GM12878 (cell line): ENCODE measurements around the gene RAB31. TPM values are rescaled to one million over a fixed set of nuclear protein-coding genes. Genes with fewer than 3 reads are reported as not detected.

Experiments
- ATAC-seq: fragments of 200-7000 bp; cut with Tn5 transposase; 3 replicates; pipeline ENCODE4 v1.9.1; 2020; ENCODE audit warnings: mild to moderate bottlenecking, moderate library complexity
- BruUV-seq: library from RNA; stranded (reverse); fragments of 400-500 nt; replicated peaks from 2 replicates; lab custom pipeline; 2021; lab: Mats Ljungman, UMichigan
- CTCF ChIA-PET: fragments of 300-600 bp; sonication (Branson Sonifier 250); formaldehyde crosslinking; extraction: SDS; loops from one replicate; lab custom pipeline; 2021; ENCODE audit warnings: inconsistent platforms; lab: Yijun Ruan, JAX
- POLR2A ChIA-PET: fragments of 350-600 bp; formaldehyde crosslinking; extraction: SDS; loops from one replicate; lab custom pipeline; 2021; ENCODE audit warnings: inconsistent platforms; lab: Charles Lee
- RAD21 ChIA-PET: fragments of 300-600 bp; sonication (Branson Sonifier 250); formaldehyde crosslinking; loops from one replicate; lab custom pipeline; 2023; ENCODE audit warnings: antibody characterized with exemption; ENCODE audit not compliant: unreplicated experiment; lab: Charles Lee
- SMC1A ChIA-PET: fragments of 300-600 bp; sonication (Branson Sonifier 250); formaldehyde crosslinking; loops from one replicate; lab custom pipeline; 2023; ENCODE audit not compliant: unreplicated experiment, uncharacterized antibody; lab: Charles Lee
- DNase-seq: peaks from one replicate; pipeline ENCODE4 v3.0.0-alpha.2; 2011; ENCODE audit warnings: low read depth, low spot score
- FAIRE-seq: peaks from 3 replicates; lab custom pipeline; 2011; peaks lifted over from hg19 to GRCh38; lab: Jason Lieb, UNC
- H2AFZ ChIP-seq: 2 replicates; pipeline ENCODE4 v1.6.0; 2011; ENCODE audit warnings: low read depth, low read length, control low read depth; ENCODE audit not compliant: control insufficient read depth
- H3K27ac ChIP-seq: 2 replicates; pipeline ENCODE4 v1.5.1; 2011; ENCODE audit warnings: control low read depth; ENCODE audit not compliant: control insufficient read depth, insufficient read depth
- H3K27me3 ChIP-seq, 2 experiments: replicated peaks in 1 of 2; 2 replicates each; pipeline versions ENCODE4 v1.6.0 to v1.6.1; 2011; ENCODE audit warnings: low read length in 1 of 2; ENCODE audit not compliant: control insufficient read depth in 2 of 2, insufficient read depth in 2 of 2
- H3K36me3 ChIP-seq, 2 experiments: 2 replicates each; pipeline ENCODE4 v1.5.1; 2011; ENCODE audit warnings: low read length in 1 of 2; ENCODE audit not compliant: control insufficient read depth in 2 of 2, insufficient read depth in 2 of 2
- H3K4me1 ChIP-seq: 2 replicates; pipeline ENCODE4 v1.6.1; 2011; ENCODE audit warnings: mild to moderate bottlenecking, low read length, moderate library complexity, mixed read lengths; ENCODE audit not compliant: control insufficient read depth, insufficient read depth
- H3K4me2 ChIP-seq: 2 replicates; pipeline ENCODE4 v1.6.0; 2011; ENCODE audit warnings: control low read depth; ENCODE audit not compliant: control insufficient read depth, insufficient read depth
- H3K4me3 ChIP-seq: fragments of 200-600 bp; sonication (generic); 2 replicates; pipeline ENCODE4 v1.5.1; 2016
- H3K79me2 ChIP-seq: 2 replicates; pipeline ENCODE4 v1.6.0; 2011; ENCODE audit warnings: low read length; ENCODE audit not compliant: control insufficient read depth, insufficient read depth
- H3K9ac ChIP-seq: 2 replicates; pipeline ENCODE4 v1.8.0; 2011; ENCODE audit warnings: low read length, control low read depth, mixed read lengths; ENCODE audit not compliant: control insufficient read depth, insufficient read depth
- H3K9me3 ChIP-seq: replicated peaks from 3 replicates; pipeline ENCODE4 v1.5.1; 2011; ENCODE audit warnings: mild to moderate bottlenecking, low read length; ENCODE audit not compliant: control insufficient read depth, insufficient read depth
- H4K20me1 ChIP-seq: 2 replicates; pipeline ENCODE4 v1.6.0; 2011; ENCODE audit not compliant: control insufficient read depth, insufficient read depth
- BRCA1 ChIP-seq: IDR thresholded peaks from 2 replicates; pipeline ENCODE4 v1.6.1; 2011; ENCODE audit warnings: low read depth, low read length, improper control_type of control experiment
- EZH2 ChIP-seq: IDR thresholded peaks from 2 replicates; pipeline ENCODE4 v1.6.1; 2012; ENCODE audit warnings: low read depth, mild to moderate bottlenecking, control low read depth, inconsistent platforms, low read length, borderline replicate concordance; ENCODE audit not compliant: control insufficient read depth
- FOXK2 ChIP-seq: fragments of 450-650 bp; IDR thresholded peaks from 2 replicates; pipeline ENCODE4 v1.6.1; 2017; ENCODE audit warnings: mild to moderate bottlenecking, moderate library complexity
- MAX ChIP-seq: IDR thresholded peaks from 2 replicates; pipeline ENCODE4 v1.6.1; 2012; ENCODE audit warnings: low read depth, low read length, improper control_type of control experiment
- NFYB ChIP-seq: IDR thresholded peaks from 2 replicates; pipeline ENCODE4 v1.6.1; 2011; ENCODE audit warnings: low read depth, mild to moderate bottlenecking, low read length, improper control_type of control experiment, moderate library complexity; ENCODE audit not compliant: insufficient read depth
- RELA ChIP-seq: fragments of 450-650 bp; IDR thresholded peaks from 2 replicates; pipeline ENCODE4 v1.8.0; 2014; ENCODE audit warnings: borderline replicate concordance; ENCODE audit not compliant: partially characterized antibody
- SMARCA5 ChIP-seq: fragments of 450-650 bp; IDR thresholded peaks from 2 replicates; pipeline ENCODE4 v1.6.1; 2017; ENCODE audit warnings: mild to moderate bottlenecking
- SREBF2 ChIP-seq: IDR thresholded peaks from 2 replicates; pipeline ENCODE4 v1.6.1; 2012; ENCODE audit warnings: mild to moderate bottlenecking, low read length
- ZNF217 ChIP-seq: fragments of 450-650 bp; IDR thresholded peaks from 2 replicates; pipeline ENCODE4 v1.6.1; 2017; ENCODE audit warnings: antibody characterized with exemption, mild to moderate bottlenecking
- ZNF274 ChIP-seq: IDR thresholded peaks from one replicate; pipeline ENCODE4 v1.8.0; 2011; ENCODE audit not compliant: insufficient read length, insufficient read depth
- WGBS: methylation state at CpG from one replicate; pipeline ENCODE4 v1.1.6; 2016; ENCODE audit warnings: low lambda C conversion rate; ENCODE audit not compliant: insufficient replicate concordance, insufficient coverage; ENCODE audit errors: missing lambda C conversion rate; 5-methylcytosine and 5-hydroxymethylcytosine counted together
- in situ Hi-C: fragments of 300-500 bp; cut with MboI; formaldehyde crosslinking; loops from 9 replicates; pipeline ENCODE4 v1.14.3; 2018; ENCODE audit warnings: mixed read lengths
- intact Hi-C: fragments of 100-400 bp; cut with micrococcal nuclease; formaldehyde crosslinking; loops from one replicate; pipeline ENCODE4 v1.14.2; 2022; ENCODE audit not compliant: unreplicated experiment
- polyA plus RNA-seq, 11 experiments: library from polyadenylated mRNA; depleted of rRNA in 4 of 11; unstranded in 6 of 11; stranded (reverse) in 5 of 11; fragments of >200 nt; fragmentation: Nextera tagmentation in 4 of 11; fragmentation: Illumina TruSeq in 1 of 11; extraction: Ambion mirVana in 4 of 11; extraction: Trizol in 1 of 11; gene quantifications; 1 replicate in 1 of 11; 2 replicates in 10 of 11; pipeline versions ENCODE4 v1.2.1 to v1.2.3, GENCODE V29; 2011 to 2016; ENCODE audit warnings: inconsistent platforms in 2 of 11, missing spikeins in 2 of 11, low read depth in 1 of 11
- total RNA-seq, 4 experiments: library from RNA; depleted of rRNA in 3 of 4; stranded (reverse); fragments of >200 nt in 3 of 4; fragmentation: Illumina TruSeq in 1 of 4; extraction: Trizol in 1 of 4; gene quantifications; 2 replicates each; pipeline versions ENCODE4 v1.2.1 to v1.2.3, GENCODE V29; 2013 to 2021
- TF ChIP-seq, protein P1 (sequence below): fragments of 450-650 bp; IDR thresholded peaks from 2 replicates; pipeline ENCODE4 v1.6.1; 2017; ENCODE audit warnings: mild to moderate bottlenecking, moderate library complexity
- TF ChIP-seq, protein P2 (sequence below): fragments of 450-650 bp; formaldehyde crosslinking; IDR thresholded peaks from 2 replicates; pipeline ENCODE4 v1.5.0; 2022; ENCODE audit warnings: mild to moderate bottlenecking, missing genetic modification characterization
- TF ChIP-seq, protein P3 (sequence below): fragments of 450-650 bp; IDR thresholded peaks from 2 replicates; pipeline ENCODE4 v1.6.1; 2018; ENCODE audit warnings: borderline replicate concordance, mild to moderate bottlenecking; ENCODE audit not compliant: partially characterized antibody

Gene RAB31
- total and polyA plus RNA-seq, 10 of the 15 experiments (the other 5 are each of a cell fraction or from before 2014, with no cell fraction given) = 0.80 to 23.3 (median 12.2) TPM

DNA sequence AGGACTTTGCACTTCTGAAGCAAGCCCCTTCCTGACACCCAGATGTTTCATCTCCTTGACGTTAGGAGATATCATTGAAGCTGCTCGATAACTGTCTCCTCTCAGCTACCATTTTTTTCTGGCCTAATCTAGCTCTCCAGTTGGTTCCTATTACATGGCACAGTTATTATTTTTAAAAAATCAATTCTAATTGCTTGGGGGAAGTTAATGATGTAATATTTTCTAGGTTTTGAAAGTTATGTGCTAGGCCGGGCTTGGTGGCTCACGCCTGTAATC is 22.5 kb upstream of the RAB31 start:
- Histone ChIP-seq H2AFZ (no peak overlapping the region), H3K4me3 (no peak overlapping the region), H3K4me1 (peaks cover 3% of the 10 kb centered on the region; the same call in 1 of the 2 replicates), H3K27me3 (no peaks in the 10 kb centered on the region; a peak in 1 of 4 replicates), H4K20me1 (no peaks in the 10 kb centered on the region), H3K79me2 (no peaks in the 10 kb centered on the region), H3K4me2 (no peak overlapping the region), H3K27ac (no peak overlapping the region), H3K36me3 (no peaks in the 10 kb centered on the region), H3K9ac (no peak overlapping the region), H3K9me3 (no peaks in the 10 kb centered on the region)
- FAIRE-seq = no peak
- ChIA-PET POLR2A (no interaction called here), RAD21 (interaction anchor here (0.7 kb wide), 1 partner anchor 16 kb away, joined by 4 read pairs; no protein-coding TSS in a partner anchor), SMC1A (interaction anchor here (0.8 kb wide), 1 partner anchor 13 kb away, joined by 3 read pairs; no protein-coding TSS in a partner anchor), CTCF (no interaction called here)
- no peak for ATAC-seq
- BruUV-seq = no TSS peak
- in situ Hi-C loops (no loop called here), intact Hi-C loops (no loop called here)
- DNase-seq = no peak
- 86% methylated on average over 4 of the region's 4 CpGs for WGBS
- TF ChIP-seq, protein P1, sequence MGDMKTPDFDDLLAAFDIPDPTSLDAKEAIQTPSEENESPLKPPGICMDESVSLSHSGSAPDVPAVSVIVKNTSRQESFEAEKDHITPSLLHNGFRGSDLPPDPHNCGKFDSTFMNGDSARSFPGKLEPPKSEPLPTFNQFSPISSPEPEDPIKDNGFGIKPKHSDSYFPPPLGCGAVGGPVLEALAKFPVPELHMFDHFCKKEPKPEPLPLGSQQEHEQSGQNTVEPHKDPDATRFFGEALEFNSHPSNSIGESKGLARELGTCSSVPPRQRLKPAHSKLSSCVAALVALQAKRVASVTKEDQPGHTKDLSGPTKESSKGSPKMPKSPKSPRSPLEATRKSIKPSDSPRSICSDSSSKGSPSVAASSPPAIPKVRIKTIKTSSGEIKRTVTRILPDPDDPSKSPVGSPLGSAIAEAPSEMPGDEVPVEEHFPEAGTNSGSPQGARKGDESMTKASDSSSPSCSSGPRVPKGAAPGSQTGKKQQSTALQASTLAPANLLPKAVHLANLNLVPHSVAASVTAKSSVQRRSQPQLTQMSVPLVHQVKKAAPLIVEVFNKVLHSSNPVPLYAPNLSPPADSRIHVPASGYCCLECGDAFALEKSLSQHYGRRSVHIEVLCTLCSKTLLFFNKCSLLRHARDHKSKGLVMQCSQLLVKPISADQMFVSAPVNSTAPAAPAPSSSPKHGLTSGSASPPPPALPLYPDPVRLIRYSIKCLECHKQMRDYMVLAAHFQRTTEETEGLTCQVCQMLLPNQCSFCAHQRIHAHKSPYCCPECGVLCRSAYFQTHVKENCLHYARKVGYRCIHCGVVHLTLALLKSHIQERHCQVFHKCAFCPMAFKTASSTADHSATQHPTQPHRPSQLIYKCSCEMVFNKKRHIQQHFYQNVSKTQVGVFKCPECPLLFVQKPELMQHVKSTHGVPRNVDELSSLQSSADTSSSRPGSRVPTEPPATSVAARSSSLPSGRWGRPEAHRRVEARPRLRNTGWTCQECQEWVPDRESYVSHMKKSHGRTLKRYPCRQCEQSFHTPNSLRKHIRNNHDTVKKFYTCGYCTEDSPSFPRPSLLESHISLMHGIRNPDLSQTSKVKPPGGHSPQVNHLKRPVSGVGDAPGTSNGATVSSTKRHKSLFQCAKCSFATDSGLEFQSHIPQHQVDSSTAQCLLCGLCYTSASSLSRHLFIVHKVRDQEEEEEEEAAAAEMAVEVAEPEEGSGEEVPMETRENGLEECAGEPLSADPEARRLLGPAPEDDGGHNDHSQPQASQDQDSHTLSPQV = no peak
- TF ChIP-seq ZNF274 (no peak), SREBF2 (no peak), BRCA1 (no peak), RELA (no peak), NFYB (no peak), EZH2 (no peak), FOXK2 (no peak), SMARCA5 (no peak), MAX (no peak), ZNF217 (no peak)
- TF ChIP-seq, protein P2, sequence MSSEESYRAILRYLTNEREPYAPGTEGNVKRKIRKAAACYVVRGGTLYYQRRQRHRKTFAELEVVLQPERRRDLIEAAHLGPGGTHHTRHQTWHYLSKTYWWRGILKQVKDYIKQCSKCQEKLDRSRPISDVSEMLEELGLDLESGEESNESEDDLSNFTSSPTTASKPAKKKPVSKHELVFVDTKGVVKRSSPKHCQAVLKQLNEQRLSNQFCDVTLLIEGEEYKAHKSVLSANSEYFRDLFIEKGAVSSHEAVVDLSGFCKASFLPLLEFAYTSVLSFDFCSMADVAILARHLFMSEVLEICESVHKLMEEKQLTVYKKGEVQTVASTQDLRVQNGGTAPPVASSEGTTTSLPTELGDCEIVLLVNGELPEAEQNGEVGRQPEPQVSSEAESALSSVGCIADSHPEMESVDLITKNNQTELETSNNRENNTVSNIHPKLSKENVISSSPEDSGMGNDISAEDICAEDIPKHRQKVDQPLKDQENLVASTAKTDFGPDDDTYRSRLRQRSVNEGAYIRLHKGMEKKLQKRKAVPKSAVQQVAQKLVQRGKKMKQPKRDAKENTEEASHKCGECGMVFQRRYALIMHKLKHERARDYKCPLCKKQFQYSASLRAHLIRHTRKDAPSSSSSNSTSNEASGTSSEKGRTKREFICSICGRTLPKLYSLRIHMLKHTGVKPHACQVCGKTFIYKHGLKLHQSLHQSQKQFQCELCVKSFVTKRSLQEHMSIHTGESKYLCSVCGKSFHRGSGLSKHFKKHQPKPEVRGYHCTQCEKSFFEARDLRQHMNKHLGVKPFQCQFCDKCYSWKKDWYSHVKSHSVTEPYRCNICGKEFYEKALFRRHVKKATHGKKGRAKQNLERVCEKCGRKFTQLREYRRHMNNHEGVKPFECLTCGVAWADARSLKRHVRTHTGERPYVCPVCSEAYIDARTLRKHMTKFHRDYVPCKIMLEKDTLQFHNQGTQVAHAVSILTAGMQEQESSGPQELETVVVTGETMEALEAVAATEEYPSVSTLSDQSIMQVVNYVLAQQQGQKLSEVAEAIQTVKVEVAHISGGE (CRISPR knock-in tag) = no peak
- TF ChIP-seq, protein P3, sequence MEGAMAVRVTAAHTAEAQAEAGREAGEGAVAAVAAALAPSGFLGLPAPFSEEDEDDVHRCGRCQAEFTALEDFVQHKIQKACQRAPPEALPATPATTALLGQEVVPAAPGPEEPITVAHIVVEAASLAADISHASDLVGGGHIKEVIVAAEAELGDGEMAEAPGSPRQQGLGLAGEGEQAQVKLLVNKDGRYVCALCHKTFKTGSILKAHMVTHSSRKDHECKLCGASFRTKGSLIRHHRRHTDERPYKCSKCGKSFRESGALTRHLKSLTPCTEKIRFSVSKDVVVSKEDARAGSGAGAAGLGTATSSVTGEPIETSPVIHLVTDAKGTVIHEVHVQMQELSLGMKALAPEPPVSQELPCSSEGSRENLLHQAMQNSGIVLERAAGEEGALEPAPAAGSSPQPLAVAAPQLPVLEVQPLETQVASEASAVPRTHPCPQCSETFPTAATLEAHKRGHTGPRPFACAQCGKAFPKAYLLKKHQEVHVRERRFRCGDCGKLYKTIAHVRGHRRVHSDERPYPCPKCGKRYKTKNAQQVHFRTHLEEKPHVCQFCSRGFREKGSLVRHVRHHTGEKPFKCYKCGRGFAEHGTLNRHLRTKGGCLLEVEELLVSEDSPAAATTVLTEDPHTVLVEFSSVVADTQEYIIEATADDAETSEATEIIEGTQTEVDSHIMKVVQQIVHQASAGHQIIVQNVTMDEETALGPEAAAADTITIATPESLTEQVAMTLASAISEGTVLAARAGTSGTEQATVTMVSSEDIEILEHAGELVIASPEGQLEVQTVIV = no peak
